D721Med (cell line): ENCODE results near the gene WASF2.

Source experiments
- DNase-seq: peaks from one replicate; pipeline ENCODE4 v3.0.0; 2011; ENCODE audit warnings: low spot score; ENCODE audit not compliant: insufficient read length
- FAIRE-seq: peaks from 2 replicates; lab custom pipeline; 2011; peaks lifted over from hg19 to GRCh38; lab: Jason Lieb, UNC
- TF ChIP-seq, protein P1 (sequence below): IDR thresholded peaks from 2 replicates; pipeline ENCODE4 v1.5.1; 2012; ENCODE audit warnings: mild to moderate bottlenecking, control low read depth; ENCODE audit not compliant: insufficient read depth; ENCODE audit errors: missing control alignments

Gene WASF2

DNA sequence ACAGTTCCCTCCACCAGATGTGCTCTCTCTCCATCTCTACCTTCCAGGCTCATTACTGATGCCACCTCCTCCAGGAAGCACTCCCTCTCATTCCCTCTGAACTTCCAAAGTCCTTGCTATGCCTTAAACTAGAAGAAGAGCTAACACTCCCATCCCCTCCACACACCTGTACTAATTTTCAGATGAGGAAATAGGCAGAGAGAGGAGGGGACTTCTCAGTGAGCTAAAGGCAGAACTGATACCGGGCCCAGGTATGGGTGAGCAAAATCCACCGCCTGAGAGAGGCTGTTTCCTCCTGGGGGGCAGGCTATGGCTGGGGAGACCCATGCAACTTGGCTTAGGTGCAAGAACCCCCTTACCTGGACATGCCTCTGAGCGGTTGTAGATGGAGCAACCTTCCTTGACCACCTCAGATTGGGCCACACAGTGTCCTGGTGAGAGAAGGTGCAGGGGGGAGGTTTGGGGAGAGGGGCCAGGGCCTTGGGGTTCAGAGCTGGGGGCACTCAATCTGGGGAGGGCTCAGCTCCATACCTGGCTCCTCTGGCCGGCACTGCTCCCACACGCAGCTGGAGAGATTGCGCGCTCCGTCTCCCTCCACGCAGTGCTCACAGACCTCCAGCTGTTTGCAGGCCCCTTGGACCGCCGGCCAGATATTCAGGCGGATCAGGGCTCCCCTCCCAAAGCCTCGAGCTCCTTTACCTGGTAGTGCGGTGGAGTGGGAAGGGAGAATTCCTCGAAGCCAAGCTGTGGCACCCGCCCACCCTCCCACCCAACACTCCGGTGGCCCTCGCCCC, 107.8 kb downstream of the WASF2 start:
- no peak for FAIRE-seq
- DNase-seq = no peak
- TF ChIP-seq, protein P1, sequence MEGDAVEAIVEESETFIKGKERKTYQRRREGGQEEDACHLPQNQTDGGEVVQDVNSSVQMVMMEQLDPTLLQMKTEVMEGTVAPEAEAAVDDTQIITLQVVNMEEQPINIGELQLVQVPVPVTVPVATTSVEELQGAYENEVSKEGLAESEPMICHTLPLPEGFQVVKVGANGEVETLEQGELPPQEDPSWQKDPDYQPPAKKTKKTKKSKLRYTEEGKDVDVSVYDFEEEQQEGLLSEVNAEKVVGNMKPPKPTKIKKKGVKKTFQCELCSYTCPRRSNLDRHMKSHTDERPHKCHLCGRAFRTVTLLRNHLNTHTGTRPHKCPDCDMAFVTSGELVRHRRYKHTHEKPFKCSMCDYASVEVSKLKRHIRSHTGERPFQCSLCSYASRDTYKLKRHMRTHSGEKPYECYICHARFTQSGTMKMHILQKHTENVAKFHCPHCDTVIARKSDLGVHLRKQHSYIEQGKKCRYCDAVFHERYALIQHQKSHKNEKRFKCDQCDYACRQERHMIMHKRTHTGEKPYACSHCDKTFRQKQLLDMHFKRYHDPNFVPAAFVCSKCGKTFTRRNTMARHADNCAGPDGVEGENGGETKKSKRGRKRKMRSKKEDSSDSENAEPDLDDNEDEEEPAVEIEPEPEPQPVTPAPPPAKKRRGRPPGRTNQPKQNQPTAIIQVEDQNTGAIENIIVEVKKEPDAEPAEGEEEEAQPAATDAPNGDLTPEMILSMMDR = no peak

DNA sequence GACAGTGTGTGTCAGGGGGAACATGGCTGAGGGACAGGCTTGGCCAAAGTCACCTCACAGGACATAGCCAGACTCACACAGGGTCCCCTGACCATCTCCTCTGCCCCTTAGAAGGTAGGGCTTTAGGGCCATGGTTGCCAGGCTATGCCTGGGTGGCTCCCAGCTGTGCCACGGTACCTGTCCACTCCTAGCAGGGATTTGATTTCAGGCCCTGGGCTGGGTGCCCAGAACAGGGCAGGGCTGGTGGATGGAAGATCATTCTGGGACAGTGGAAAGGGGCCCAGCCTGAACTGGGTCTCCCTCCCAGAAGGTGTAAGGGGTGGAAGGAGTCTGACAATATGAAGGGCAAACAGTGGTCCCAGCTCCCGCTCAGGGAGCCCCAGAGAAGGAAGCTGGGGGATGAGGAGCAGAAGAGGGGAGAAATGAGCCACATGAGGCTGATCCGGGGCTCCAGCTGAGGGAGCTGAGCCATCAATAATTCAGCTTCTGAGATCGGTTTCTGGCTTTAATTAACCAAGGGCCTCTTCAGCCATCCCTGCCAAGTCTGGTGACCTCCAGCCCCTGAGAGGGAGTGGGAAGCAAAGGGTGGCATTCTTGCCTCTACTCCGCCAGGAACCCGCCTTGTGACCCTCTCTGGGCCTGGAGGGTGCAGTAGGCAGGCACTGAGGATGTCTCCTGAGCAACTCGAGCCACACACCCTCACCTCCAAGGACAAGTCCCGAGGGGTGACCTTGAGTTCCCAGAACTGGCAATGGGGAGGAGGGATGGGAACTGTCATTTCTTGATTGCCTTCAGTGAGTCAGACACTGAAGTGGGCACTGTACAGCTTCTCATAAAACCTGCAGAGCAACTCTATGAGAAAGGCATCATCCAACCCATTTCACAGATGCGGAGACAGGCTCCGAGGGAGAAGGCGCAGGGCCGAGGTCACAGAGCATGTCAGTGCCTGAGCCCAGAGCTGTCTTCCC, 108.9 kb downstream of the WASF2 start:
- FAIRE-seq (no peak), DNase-seq (no peak)
- TF ChIP-seq, protein P1 = no peak

DNA sequence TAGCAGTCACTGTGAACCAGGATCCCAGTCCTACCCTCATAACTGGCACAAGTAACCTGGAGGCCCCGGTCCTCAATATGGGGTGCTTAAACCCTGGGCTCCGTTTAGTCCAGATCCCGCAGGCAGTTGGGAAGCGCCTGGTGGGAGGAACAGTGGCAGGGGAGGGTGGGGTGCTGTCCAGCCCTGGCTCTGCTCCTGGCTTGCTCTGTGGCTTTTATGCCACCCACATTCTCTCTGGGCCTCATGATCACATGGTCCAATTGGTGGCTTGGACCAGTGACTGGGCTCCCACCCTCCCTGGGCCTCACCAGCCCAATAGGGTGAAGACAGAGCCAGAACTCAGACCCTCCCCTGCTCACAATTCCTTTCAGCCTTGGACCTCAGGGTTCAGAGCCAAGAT, 109.7 kb downstream of the WASF2 start:
- no peak for FAIRE-seq
- DNase-seq = no peak
- TF ChIP-seq, protein P1 = no peak

DNA sequence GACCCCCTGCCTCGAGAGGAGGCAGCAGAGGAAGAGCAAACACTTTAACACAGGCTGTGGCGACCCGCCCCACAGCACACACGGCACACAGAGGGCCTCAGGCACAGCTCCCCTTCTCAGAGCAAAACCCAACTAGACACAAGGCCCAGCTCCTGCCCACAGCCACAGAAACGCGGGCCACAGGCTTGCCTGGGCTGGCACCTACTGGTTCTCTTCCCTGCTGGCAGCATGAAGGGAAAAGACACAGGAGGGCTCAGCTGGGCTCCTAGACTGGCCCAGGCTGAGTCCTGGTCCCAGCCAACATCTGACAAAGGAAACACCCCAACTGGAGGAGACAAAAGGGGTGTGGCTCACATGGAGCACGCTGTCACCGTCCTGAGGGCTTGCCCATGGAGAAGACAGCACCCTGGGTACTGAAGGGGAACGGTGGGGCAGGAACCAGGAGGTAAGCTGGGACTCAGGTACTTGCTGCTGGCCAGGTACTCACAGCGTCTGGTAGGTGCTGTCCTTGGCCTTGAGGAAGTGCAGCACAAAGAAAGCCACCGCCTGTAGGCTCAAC, 110.3 kb downstream of the WASF2 start:
- TF ChIP-seq, protein P1 = no peak
- no peak for FAIRE-seq
- no peak for DNase-seq

DNA sequence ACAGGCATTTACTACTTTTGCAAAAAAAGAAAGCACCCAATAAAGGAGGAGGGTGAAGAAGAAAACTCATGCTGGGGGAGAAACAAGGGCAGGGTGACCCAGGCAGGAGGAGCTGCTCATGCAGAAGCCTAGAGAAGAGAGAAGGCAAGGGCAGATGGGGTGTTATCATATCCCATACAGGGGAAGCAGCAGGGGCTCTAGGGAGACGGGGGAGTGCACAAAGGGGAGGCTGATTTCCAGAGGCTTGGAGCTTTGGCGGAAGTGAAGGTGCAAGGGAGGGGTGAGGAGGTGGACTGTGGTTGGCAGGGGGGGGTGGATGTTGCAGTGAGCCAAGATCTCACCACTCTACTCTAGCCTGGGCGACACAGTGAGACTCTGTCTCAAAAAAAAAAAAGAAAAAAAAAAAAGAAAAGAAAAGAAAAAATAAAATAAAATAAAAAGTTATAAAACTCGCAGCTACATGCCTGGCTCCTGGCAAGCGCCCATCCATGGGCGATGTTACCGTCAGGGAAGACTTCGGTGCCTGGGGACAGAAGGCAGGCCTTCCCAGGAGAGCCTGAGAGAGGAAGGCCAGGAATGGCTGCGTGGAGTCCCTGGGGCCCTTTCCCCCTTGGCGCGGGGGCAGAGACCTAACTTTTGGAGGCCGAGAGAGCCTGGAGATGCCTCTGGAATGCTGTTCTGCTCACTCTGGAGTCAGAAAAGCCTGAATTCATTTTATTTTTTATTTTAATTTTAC, 112.0 kb downstream of the WASF2 start:
- TF ChIP-seq, protein P1 = no peak
- DNase-seq (no peak), FAIRE-seq (no peak)

DNA sequence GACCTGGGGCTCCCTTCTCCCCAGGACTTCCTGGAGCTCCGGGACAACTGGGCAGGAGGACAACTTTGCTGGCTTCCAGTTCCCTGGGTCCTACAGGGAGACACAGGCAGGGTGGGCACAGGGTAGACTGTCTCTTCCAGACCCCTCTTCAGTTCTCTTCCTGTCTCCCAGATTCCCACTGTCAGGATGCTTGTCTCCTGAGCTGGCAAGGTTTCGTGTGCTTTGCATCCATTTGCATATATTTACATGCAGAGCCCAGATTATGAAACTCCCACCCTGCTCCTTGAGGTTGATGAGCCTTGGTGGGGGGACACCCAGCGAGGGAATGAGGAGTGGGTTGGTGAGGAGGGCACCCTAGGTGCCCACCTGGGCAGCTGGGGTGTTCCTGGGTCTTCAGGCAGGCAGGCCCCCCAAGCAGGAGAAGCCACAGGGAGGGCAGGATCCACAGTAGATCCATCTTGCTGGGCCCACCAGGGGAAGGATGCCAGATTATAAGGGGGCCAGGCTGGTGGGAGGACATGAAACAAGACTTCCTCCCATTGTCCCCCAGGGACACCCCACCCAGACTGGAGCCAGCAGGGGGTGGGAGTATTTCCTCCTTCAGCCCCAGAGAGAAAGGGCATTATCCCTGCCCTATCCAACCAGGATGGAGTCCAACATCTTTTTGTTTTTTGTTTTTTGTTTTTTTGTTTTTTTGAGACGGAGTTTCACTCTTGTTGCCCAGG, 115.4 kb downstream of the WASF2 start, which contains the start of gene FCN3:
FCN3 (minus strand) TSS at position 463 of the 725 bp plus-strand sequence; CDS start at position 457, 6 bp downstream.
- DNase-seq = no peak
- no peak for FAIRE-seq
- TF ChIP-seq, protein P1 = no peak
